ENCODE measurements around the gene MED9.

Gene MED9

DNA sequence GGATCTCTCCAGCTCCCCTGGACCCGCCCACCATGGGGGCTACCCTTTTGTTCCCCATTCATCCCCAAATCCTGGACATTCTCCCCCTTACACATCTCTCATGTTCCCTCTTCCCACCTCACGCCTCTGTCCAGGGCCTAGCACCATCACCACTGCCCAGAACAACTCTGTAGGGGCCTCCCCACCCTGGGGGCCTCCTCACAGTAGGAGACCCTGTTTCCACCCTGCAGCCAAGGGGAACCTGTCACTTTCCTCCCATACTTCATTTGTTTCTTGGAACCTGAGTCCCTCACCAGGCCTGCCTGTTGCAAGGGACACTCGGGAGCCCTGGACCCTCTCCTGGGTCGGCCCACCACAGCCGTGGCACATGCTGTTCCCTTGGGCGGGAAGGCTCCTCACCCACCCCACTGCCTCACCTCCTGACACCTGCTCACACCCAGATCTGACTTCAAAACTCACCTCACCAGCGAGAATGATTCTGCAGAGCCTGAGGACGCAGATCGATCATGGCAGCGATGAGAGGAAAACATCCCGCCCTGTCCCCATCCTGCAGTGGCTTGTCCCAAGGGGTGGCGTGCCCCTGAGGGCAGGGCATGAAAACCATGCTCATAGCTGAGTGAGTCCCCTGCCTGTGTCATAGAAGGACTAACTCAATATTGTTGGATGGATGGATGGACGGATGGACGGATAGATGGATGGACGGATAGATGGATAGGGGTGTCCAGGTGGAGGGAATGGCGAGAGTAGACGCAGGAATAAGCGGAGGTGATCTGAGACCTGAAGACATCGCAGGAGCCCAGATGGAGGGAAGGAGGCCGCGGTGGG lies 26.2 kb downstream of the MED9 start:
- DNase-seq (ENCODE audit: extremely low read depth in 1 of 2, low read depth in 1 of 2) = no peak

DNA sequence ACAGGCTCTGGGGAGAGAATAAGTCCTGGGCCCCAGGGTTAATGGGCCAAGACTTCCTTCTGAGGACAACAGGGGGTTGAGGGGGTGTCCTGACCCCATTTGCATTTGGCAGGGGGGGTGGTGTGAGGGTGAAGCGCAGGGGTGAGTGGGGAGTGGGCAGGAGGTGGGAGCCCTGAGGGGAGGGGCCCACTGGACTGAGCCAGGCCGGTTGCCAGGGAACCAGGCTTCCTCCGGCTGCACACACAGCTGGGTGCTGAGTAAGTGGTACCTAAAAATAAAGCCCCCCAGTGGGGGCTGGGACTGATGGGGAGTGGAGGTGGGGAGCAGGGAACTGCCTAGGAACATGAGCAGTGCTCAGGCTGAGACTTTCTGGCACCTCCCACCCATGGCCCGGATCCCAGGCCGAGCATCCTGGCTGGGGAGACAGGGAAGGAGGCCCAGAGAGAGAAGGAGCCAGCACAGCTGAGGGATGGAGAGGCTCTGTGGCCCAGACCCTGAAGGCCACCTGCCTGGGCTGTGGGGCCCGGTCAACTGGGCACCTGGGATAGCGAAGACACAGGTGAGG lies 26.8 kb downstream of the MED9 start:
- DNase-seq (ENCODE audit: extremely low read depth in 1 of 2, low read depth in 1 of 2) = no peak

DNA sequence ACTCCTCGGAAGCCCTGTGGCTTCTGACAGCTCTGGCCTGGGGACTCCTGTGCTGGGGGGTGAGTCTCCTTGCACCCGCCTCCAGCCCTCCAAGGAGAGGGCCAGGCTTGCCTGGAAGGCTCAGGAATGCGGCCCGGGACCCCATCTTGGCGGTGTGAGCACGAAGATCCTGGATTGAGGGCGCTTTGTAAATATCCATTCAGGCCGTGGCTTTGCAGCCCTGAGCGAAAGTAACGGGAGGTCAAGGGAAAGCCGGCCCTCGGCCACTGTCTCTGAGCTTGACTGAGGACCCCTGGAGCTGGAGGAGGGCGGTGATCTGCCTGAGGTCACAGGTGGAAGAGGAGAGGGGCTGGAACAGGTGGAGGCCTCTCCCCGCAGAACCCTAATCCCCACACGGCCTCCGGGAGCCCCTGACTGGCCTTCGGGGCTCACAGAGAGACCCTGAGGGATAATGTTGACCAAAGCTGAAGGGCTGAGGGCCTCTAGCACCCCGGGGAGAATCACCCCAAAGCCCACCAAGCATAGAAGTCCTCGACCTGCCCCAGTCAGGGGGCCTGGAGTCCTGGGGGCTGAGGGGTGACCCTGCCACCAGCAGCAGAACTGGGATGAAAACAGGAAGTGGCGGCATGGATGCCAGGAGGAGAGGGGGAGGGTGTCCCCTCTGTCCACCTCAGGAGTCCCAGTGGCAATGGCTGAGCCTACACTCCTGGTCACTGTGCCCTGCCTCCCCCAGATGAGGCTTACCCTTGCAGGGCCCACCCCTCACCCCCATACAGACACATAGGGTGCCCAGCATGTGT lies 27.7 kb downstream of the MED9 start:
- DNase-seq (ENCODE audit: extremely low read depth in 1 of 2, low read depth in 1 of 2) = no peak

- no peak for DNase-seq (ENCODE audit: extremely low read depth in 1 of 2, low read depth in 1 of 2)
Observed at GRCh38 chr17:17505151-17505550, 28.4 kb downstream of the MED9 start.

DNA sequence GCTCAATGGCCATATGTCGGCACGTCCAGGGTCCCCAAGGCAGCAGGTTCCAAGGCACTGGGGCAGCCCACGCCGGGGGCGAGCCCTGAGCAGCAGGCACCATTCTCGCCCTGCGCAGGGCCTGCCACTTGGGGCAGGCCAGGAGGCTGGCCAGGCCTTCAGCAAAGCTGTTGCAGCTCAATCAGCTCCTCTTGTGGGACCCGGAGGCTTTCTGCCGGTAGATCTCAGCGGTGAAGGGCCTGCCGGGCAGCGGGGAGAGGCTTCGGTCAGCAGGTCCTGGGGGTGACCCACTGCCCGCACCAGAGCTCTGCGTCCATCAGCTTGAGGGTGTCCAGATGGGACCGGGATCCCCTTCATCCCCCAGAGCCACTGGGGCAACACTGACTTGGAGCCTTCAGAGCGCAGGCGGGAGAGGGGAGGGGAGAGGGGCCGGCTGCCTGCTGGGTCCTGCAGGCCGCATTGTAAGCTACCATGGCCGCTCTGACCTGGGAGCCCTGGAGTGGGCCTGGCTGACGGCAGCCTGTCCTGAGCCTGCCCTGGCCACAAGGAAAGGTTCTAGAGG lies 28.9 kb downstream of the MED9 start:
- DNase-seq (ENCODE audit: extremely low read depth in 1 of 2, low read depth in 1 of 2) = no peak

- no peak for DNase-seq (ENCODE audit: extremely low read depth in 1 of 2, low read depth in 1 of 2)
Observed at GRCh38 chr17:17506181-17506741, 29.5 kb downstream of the MED9 start.

DNA sequence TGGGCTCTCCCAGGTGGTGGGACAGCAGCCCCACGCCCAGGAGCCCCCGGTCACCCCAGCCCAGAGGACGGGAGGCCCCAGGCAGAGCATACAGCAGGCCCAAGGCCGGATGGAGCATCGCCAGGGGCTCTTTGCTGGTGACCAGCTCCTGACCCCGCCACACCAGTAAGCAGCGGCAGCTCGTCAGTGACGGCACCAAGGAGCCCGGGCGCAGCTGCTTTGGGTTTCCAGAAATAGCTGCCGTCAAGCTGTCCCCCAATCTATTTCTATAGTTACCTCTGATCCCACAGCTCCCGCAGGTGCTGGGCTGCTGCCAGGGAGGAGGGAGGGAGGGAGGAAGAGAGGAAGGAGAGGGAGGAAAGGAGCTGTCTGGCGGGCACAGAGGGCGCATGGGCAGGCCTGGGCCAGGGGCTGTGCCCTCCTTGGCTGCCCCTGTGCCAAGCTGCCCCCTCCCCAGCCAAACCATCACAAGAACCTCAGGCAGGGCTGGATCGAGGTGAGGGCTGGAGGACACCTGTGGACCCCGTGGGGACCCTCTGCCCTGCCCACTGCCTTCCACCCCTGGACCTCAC lies 30.2 kb downstream of the MED9 start:
- no peak for DNase-seq (ENCODE audit: extremely low read depth in 1 of 2, low read depth in 1 of 2)

GRCh38 chr17:17507465-17508011 lies 30.7 kb downstream of the MED9 start:
- no peak for DNase-seq (ENCODE audit: extremely low read depth in 1 of 2, low read depth in 1 of 2)

DNA sequence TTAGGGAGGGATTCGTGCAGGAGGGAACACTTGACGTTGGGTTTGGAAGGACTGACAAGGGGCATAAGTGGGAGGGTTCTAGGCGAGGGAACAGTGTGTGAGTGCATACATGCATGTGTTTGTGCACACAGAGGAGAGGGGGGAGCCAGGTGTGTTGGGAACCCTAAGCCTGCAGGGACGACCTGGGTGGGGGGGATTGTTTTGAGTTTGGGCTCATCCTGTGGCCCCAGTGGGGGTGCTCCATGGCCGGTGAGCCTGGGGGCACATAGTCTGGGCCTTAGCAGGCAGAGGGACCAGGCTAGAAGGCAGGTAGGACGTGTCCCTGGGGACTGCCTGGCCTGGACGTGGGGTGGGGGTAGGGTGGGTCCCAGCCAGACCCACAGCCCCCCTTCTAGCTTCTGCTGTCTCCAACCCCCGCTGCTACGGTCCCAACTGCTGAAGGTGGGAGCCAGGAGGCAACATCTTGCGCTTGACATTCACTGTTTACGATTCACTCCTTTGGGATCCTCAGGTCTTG lies 31.3 kb downstream of the MED9 start:
- no peak for DNase-seq (ENCODE audit: extremely low read depth in 1 of 2, low read depth in 1 of 2)

GRCh38 chr17:17508646-17509591 lies 32.1 kb downstream of the MED9 start:
- DNase-seq (ENCODE audit: extremely low read depth in 1 of 2, low read depth in 1 of 2) = no peak

DNA sequence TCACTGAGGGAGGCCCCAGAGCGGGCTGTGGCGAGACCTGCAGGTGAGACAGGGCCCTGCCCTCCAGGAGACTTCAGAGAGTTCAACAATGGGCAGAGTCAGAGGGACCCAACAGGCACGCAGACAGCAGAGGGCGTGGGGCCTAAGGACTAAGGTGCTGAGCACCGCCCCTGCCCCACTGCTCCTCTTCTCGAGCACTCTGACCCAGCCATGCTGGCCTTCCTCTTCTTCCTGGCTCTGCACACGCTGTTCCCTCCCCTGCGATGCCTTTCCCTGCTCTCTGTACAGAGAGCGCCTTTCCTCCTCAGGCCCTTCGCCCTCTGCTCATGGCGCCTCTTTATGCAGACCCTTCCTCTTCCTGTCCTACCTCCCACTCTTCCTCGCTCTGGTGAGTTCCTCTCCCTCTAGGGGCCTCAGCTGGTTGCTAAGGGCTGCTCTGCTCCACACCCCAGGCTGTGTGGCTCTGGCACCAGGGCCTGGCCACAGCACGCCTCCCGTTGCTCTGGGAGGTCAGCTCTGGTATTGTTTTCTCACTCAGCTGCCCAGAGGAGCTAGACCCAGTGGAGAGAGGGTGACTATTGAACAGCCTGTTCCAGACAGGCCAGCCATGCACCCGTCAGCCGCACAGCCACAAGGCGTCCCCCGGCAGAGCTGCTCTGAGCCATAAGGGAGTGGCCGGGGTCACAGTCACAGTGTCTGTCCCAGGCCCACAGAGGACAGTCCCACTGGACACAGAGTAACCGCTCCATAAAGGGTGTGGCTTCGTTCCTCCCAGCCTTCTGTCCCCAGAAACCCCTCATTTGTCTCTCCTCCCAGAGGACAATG lies 33.0 kb downstream of the MED9 start:
- DNase-seq (ENCODE audit: extremely low read depth in 1 of 2, low read depth in 1 of 2) = no peak

DNA sequence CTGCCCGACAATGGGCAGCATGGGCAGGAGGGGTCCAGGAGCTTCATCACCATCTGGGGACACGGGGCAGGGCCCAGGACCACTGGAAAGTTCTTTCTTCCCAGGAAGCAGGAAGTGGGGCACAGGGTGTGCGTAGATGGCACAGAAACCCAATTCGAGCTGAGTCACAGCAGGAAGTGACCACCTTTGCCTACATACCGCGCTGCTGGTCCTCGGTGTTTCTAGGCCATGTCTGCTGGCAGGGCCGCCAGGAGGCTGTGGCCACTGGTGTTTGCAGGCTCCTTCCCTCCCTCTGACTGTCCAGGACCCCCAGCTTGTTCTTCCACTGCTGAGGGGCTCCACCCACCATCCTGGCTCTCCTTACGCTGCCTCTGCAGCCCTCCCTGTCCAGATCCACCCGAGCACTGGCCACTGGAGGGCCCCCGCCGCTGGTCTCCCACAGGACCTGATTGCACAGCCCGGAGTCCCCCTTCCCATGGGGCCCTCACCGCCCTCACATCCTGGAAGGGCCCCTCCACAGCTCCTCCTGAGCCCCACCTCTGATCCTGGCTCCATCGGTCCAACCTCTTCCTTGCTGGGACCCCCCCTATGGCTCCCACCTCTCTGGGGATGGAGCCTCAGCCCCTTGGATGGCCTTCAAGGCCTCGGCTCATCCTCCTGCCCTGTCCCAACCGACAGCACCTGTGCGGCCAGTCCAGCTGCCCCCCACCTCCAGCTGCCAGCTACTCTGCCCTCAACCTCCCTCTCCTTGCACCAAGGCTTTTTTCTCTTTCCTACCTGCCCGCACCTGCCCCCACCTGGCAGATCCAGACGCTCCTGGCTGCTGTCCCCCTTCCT lies 33.9 kb downstream of the MED9 start:
- no peak for DNase-seq (ENCODE audit: extremely low read depth in 1 of 2, low read depth in 1 of 2)

DNA sequence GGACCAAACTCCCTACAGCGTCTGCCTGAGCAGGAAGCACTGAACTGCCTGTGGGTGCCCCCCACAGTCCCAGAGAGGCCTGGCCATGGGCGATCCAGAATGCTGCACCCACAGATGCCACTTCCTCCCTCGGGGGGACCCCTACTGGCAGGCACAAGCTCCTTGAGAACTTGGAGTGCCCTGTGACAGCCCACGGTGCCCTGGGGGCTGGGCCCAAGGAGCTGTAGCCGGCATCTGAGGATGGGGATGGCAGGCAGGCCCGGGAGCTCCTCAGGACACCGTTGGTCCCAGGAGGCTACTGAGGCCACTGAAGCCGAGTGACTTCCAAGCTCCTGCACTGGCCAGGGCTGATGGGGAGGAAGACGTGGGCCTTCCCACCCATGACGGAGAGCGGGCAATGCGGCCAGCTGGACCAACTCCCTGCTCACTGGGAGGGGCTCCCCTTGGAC lies 34.5 kb downstream of the MED9 start:
- DNase-seq (ENCODE audit: extremely low read depth in 1 of 2, low read depth in 1 of 2) = no peak

- DNase-seq (ENCODE audit: extremely low read depth in 1 of 2, low read depth in 1 of 2) = no peak
Observed at GRCh38 chr17:17511881-17512858, 35.4 kb downstream of the MED9 start.

- DNase-seq (ENCODE audit: extremely low read depth in 1 of 2, low read depth in 1 of 2) = no peak
Observed at GRCh38 chr17:17512866-17513265, 36.1 kb downstream of the MED9 start.

GRCh38 chr17:17513626-17514025 lies 36.8 kb downstream of the MED9 start:
- DNase-seq (ENCODE audit: extremely low read depth in 1 of 2, low read depth in 1 of 2) = no peak

Data from stimulated activated CD8-positive, alpha-beta memory T cell treated with anti-CD3 and anti-CD28 coated beads, Interleukin-7, amount 100 ng/mL, for 48 hours (primary cell).